Uterus (tissue), 2 donors: Measurements from ENCODE around the gene KDM1B.

Source experiments
- POLR2A ChIP-seq, 2 donors: fragments of 450-650 bp; IDR thresholded peaks; one replicate each; pipeline ENCODE4 v1.6.1; 2016; ENCODE audit warnings: antibody characterized with exemption in 2 of 2, mild to moderate bottlenecking in 1 of 2, moderate library complexity in 1 of 2
- TF ChIP-seq, protein P1 (sequence below), 4 experiments: fragments of 200-600 bp in 2 of 4; fragments of 450-650 bp in 2 of 4; sonication (generic) in 2 of 4; IDR thresholded peaks; one replicate each; pipeline ENCODE4 v1.5.1; 2016 to 2019; ENCODE audit warnings: antibody characterized with exemption in 4 of 4, mild to moderate bottlenecking in 2 of 4, moderate library complexity in 1 of 4

DNA sequence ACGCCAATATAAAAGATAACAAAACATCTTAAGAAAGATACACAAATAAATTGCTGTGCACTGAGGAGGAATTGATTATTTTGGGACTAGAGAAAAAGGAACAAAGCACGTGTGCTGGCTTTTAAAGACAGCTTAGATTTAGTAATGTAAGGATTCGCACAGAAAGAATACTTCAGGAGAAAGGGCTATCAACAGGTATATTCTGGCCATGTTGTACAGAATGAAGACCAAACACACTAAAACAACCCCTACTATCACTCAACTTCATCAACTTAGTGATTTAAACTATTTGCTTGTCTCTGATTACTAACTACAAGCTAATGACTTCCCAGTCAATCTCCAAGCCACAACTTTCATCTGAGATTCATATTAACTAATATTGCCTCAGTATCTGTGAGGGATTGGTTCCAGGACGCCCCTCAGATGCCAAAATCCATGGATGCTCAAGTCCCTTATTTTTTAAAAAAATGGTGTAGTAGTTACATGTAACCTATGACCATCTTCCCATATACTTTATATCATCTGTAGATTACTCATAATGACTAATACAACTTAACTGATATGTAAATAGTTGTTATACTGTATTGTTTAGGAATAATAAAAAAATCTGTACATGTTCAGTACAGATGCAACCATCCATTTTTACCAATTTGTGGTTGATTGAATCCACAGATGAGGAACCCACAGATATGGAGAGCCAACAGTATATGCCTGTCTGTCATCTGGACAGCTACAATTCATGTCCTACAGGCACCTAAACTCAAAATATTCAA lies 104.6 kb downstream of the KDM1B start:
- TF ChIP-seq, protein P1, sequence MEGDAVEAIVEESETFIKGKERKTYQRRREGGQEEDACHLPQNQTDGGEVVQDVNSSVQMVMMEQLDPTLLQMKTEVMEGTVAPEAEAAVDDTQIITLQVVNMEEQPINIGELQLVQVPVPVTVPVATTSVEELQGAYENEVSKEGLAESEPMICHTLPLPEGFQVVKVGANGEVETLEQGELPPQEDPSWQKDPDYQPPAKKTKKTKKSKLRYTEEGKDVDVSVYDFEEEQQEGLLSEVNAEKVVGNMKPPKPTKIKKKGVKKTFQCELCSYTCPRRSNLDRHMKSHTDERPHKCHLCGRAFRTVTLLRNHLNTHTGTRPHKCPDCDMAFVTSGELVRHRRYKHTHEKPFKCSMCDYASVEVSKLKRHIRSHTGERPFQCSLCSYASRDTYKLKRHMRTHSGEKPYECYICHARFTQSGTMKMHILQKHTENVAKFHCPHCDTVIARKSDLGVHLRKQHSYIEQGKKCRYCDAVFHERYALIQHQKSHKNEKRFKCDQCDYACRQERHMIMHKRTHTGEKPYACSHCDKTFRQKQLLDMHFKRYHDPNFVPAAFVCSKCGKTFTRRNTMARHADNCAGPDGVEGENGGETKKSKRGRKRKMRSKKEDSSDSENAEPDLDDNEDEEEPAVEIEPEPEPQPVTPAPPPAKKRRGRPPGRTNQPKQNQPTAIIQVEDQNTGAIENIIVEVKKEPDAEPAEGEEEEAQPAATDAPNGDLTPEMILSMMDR (IDR thresholded peaks at IDR 0.05): no peak
- no peak for TF ChIP-seq POLR2A (IDR thresholded peaks at IDR 0.05)
